Parathyroid adenoma (tissue), 2 donors: ENCODE data around the gene TNN.

Experiments used
- H2AFZ ChIP-seq: fragments of 300-600 bp; sonication (generic); one replicate; pipeline ENCODE4 v1.7.0; 2017; ENCODE audit warnings: antibody characterized with exemption, mild to moderate bottlenecking
- H3K27ac ChIP-seq: fragments of 300-600 bp; sonication (generic); one replicate; pipeline ENCODE4 v1.7.0; 2017
- H3K27me3 ChIP-seq: fragments of 300-600 bp; sonication (generic); one replicate; pipeline ENCODE4 v1.7.0; 2017; ENCODE audit warnings: low read length; ENCODE audit not compliant: control insufficient read depth, insufficient read depth
- H3K36me3 ChIP-seq: fragments of 300-600 bp; sonication (generic); one replicate; pipeline ENCODE4 v1.7.0; 2017; ENCODE audit warnings: low read length; ENCODE audit not compliant: control insufficient read depth, insufficient read depth
- H3K4me1 ChIP-seq: fragments of 300-600 bp; sonication (generic); one replicate; pipeline ENCODE4 v1.7.0; 2017; ENCODE audit warnings: control low read depth
- H3K4me2 ChIP-seq: fragments of 300-600 bp; sonication (generic); one replicate; pipeline ENCODE4 v1.7.0; 2017; ENCODE audit warnings: low read length
- H3K4me3 ChIP-seq: fragments of 300-600 bp; sonication (generic); one replicate; pipeline ENCODE4 v1.7.0; 2017; ENCODE audit warnings: low read depth, low read length
- H3K79me2 ChIP-seq: fragments of 300-600 bp; sonication (generic); one replicate; pipeline ENCODE4 v1.7.0; 2017; ENCODE audit warnings: control low read depth
- H3K9ac ChIP-seq: fragments of 300-600 bp; sonication (generic); one replicate; pipeline ENCODE4 v1.7.0; 2017; ENCODE audit warnings: mild to moderate bottlenecking
- H3K9me3 ChIP-seq: fragments of 300-600 bp; sonication (generic); one replicate; pipeline ENCODE4 v1.7.0; 2017; ENCODE audit warnings: low read length; ENCODE audit not compliant: control insufficient read depth
- TF ChIP-seq, protein P1 (sequence below): fragments of 300-600 bp; sonication (generic); IDR thresholded peaks from one replicate; pipeline ENCODE4 v1.7.0; 2017; ENCODE audit warnings: antibody characterized with exemption, mild to moderate bottlenecking
- donor health status: primary hyperparathyroidism.

The TNN gene

DNA sequence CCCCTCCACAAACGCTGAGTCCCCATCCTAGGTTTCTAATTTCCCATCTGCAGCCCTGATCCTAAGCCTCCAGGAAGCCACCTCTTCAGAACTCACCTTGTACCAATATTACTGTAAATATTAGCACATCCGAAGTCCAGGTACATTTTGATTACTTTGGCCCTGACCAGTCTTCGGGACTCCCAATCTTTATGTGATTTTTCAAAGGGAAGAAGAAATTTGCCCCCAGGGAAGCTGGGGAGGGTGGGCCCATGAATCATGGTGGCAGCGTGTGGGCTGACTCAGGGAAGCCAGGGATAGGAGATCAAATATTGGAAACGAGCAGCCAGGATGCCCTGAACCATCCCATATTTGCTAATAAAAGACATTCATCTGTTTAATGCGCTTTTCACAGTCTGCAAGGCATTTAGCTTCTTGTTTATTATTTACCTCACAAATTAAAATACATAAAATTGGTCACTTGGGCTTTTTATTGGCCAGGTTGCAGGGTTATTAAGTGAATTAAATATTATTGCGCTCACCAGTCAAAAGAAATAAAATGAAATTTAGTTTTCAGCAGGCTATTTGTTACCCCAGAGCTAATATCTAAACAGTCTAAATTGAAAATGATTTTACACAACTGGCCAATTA is 78.4 kb downstream of the TNN start:
- Histone ChIP-seq H3K9me3 (no peaks in the 10 kb centered on the region), H3K27me3 (no peaks in the 10 kb centered on the region), H3K4me1 (no peaks in the 10 kb centered on the region), H3K79me2 (no peaks in the 10 kb centered on the region), H3K4me2 (no peak overlapping the region), H3K4me3 (no peak overlapping the region), H2AFZ (no peak overlapping the region), H3K36me3 (no peaks in the 10 kb centered on the region), H3K27ac (no peak overlapping the region), H3K9ac (no peak overlapping the region)
- TF ChIP-seq, protein P1, sequence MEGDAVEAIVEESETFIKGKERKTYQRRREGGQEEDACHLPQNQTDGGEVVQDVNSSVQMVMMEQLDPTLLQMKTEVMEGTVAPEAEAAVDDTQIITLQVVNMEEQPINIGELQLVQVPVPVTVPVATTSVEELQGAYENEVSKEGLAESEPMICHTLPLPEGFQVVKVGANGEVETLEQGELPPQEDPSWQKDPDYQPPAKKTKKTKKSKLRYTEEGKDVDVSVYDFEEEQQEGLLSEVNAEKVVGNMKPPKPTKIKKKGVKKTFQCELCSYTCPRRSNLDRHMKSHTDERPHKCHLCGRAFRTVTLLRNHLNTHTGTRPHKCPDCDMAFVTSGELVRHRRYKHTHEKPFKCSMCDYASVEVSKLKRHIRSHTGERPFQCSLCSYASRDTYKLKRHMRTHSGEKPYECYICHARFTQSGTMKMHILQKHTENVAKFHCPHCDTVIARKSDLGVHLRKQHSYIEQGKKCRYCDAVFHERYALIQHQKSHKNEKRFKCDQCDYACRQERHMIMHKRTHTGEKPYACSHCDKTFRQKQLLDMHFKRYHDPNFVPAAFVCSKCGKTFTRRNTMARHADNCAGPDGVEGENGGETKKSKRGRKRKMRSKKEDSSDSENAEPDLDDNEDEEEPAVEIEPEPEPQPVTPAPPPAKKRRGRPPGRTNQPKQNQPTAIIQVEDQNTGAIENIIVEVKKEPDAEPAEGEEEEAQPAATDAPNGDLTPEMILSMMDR: no peak

GRCh38 chr1:175146529-175147213 is 79.0 kb downstream of the TNN start:
- H3K27ac ChIP-seq: no peak overlapping the region
- H3K9me3 ChIP-seq: no peaks in the 10 kb centered on the region
- H2AFZ ChIP-seq: peak overlapping the region; percentile 33
- no peaks in the 10 kb centered on the region for H3K36me3 ChIP-seq
- H3K79me2 ChIP-seq: no peaks in the 10 kb centered on the region
- H3K9ac ChIP-seq: no peak overlapping the region
- H3K4me1 ChIP-seq: no peaks in the 10 kb centered on the region
- H3K27me3 ChIP-seq: no peaks in the 10 kb centered on the region
- TF ChIP-seq, protein P1: peak; percentile 67
- no peak overlapping the region for H3K4me3 ChIP-seq
- no peak overlapping the region for H3K4me2 ChIP-seq

DNA sequence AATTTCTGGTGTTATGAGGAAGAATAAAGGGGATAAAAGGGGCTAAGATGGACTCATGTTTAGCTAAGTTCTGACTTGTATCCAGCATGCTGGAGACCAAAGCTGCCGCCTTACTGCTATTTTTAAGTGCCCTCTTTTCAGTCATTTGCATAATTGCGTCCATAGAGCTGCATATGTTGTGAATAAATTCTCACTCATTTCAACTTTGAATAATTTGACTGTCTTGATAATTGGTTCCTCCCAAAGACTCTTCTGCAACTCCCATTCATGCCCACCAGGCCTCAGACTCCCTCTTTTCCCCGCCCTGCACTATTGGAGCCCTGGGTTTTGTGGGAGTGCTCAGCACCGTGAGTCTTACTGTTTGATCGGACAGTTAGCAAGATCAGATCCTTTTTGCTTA is 79.9 kb downstream of the TNN start:
- Histone ChIP-seq H3K9me3 (no peaks in the 10 kb centered on the region), H3K4me2 (no peak overlapping the region), H3K4me3 (no peak overlapping the region), H3K79me2 (no peaks in the 10 kb centered on the region), H3K27me3 (no peaks in the 10 kb centered on the region), H3K4me1 (peaks cover 2% of the 10 kb centered on the region), H3K36me3 (no peaks in the 10 kb centered on the region), H3K27ac (no peak overlapping the region), H2AFZ (no peak overlapping the region), H3K9ac (no peak overlapping the region)
- TF ChIP-seq, protein P1: no peak

GRCh38 chr1:175148068-175148467 is 80.4 kb downstream of the TNN start:
- Histone ChIP-seq H3K36me3 (no peaks in the 10 kb centered on the region), H3K79me2 (no peaks in the 10 kb centered on the region), H3K9ac (no peak overlapping the region), H3K9me3 (no peaks in the 10 kb centered on the region), H3K27me3 (no peaks in the 10 kb centered on the region), H3K27ac (no peak overlapping the region), H2AFZ (no peak overlapping the region), H3K4me2 (no peak overlapping the region), H3K4me3 (no peak overlapping the region), H3K4me1 (peaks cover 2% of the 10 kb centered on the region)
- TF ChIP-seq, protein P1: no peak
